ENCODE data around the gene PI4KA.
"Not testable (repeated sequence)": the region's sequence is repeated elsewhere in the genome, so short reads cannot be mapped to it uniquely, and the experiment has no call there.

PI4KA gene

DNA sequence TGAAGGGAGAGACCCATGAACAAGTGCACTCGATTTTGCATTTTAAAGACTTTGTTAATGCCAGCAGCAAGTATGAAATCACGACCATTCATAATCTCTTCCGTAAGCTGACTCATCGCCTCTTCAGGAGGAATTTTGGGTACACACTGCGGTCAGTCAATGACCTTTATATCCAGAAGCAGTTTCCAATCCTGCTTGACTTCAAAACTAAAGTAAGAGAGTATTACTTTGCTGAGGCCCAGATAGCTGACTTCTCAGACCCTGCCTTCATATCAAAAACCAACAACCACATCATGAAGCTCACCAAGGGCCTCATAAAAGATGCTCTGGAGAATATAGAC, 78.8 kb downstream of the PI4KA start:
- Histone ChIP-seq H3K9ac (ENCODE audit: low read length) (no peak overlapping the region), H3K36me3 (ENCODE audit: control insufficient read depth, insufficient read depth, low read length) (peaks cover 5% of the 10 kb centered on the region), H3K4me3 (ENCODE audit: low read length) (no peak overlapping the region), H3K27ac (ENCODE audit: low read depth, low read length) (no peak overlapping the region), H3K27me3 (ENCODE audit: control insufficient read depth, insufficient read depth, low read length) (no peaks in the 10 kb centered on the region), H3K4me1 (ENCODE audit: control insufficient read depth, insufficient read depth, low read length) (no peaks in the 10 kb centered on the region)

DNA sequence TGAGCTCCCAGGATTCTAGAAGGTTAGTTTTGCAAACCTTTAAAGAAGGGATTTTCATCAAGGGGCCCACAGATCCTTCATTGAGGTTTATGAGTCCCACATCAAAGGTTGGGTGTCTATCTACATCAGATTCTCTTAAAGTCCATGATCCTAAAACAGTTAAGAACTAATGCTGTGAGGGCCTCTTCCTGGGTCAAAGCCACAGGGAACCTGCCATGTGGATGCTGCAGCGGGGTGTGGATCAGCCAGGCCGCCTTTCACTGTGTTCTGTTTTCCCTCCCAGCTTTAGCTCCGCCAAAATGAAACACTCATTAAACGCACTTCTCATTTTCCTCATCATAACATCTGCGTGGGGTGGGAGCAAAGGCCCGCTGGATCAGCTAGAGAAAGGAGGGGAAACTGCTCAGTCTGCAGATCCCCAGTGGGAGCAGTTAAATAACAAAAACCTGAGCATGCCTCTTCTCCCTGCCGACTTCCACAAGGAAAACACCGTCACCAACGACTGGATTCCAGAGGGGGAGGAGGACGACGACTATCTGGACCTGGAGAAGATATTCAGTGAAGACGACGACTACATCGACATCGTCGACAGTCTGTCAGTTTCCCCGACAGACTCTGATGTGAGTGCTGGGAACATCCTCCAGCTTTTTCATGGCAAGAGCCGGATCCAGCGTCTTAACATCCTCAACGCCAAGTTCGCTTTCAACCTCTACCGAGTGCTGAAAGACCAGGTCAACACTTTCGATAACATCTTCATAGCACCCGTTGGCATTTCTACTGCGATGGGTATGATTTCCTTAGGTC, 79.4 kb downstream of the PI4KA start:
- no peak overlapping the region for H3K27ac ChIP-seq (ENCODE audit: low read depth, low read length)
- H3K4me3 ChIP-seq (ENCODE audit: low read length), result no peak overlapping the region

DNA sequence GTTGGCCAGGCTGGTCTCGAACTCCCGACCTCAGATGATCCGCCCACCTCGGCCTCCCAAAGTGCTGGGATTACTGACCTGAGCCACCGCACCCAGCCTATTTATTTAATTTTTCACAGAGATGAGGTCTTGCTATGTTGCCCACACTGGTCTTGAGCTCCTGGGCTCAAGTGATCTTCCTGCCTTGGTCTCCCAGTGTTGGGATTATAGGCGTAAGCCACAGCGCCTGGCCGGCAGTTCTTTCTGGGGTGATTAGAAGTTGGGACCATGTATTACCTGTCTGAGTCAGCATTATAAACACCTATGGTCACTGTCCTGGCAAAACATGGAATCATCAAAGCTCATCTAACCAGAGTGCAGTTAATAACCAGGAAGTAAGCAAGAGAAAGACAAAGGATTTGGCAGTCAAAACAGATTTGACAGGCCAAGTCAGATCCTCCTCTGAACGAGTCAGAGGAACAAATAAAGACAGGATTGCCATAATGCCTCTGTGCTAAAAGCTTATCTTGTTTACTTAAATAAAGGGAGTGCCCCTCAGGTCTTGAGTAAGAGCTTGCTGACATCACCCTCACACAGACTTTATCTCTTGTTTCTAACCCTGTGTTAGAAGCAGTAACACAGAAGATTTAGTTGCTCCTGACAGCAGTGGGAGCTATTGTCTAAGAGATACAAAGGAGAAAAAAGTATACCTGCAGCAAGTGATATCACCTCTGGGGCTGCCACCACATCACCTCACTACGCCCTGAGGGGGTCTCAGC, 81.0 kb downstream of the PI4KA start:
- Histone ChIP-seq H3K36me3 (ENCODE audit: control insufficient read depth, insufficient read depth, low read length) (peaks cover 5% of the 10 kb centered on the region), H3K9ac (ENCODE audit: low read length) (no peak overlapping the region), H3K27ac (ENCODE audit: low read depth, low read length) (no peak overlapping the region), H3K27me3 (ENCODE audit: control insufficient read depth, insufficient read depth, low read length) (no peaks in the 10 kb centered on the region), H3K4me1 (ENCODE audit: control insufficient read depth, insufficient read depth, low read length) (no peaks in the 10 kb centered on the region), H3K4me3 (ENCODE audit: low read length) (no peak overlapping the region)

More for the DNA sequence above, 79.4 kb downstream of the PI4KA start:
- peaks cover 5% of the 10 kb centered on the region for H3K36me3 ChIP-seq (ENCODE audit: control insufficient read depth, insufficient read depth, low read length)
- H3K4me1 ChIP-seq (ENCODE audit: control insufficient read depth, insufficient read depth, low read length), result no peaks in the 10 kb centered on the region
- no peaks in the 10 kb centered on the region for H3K27me3 ChIP-seq (ENCODE audit: control insufficient read depth, insufficient read depth, low read length)
- no peak overlapping the region for H3K9ac ChIP-seq (ENCODE audit: low read length)

DNA sequence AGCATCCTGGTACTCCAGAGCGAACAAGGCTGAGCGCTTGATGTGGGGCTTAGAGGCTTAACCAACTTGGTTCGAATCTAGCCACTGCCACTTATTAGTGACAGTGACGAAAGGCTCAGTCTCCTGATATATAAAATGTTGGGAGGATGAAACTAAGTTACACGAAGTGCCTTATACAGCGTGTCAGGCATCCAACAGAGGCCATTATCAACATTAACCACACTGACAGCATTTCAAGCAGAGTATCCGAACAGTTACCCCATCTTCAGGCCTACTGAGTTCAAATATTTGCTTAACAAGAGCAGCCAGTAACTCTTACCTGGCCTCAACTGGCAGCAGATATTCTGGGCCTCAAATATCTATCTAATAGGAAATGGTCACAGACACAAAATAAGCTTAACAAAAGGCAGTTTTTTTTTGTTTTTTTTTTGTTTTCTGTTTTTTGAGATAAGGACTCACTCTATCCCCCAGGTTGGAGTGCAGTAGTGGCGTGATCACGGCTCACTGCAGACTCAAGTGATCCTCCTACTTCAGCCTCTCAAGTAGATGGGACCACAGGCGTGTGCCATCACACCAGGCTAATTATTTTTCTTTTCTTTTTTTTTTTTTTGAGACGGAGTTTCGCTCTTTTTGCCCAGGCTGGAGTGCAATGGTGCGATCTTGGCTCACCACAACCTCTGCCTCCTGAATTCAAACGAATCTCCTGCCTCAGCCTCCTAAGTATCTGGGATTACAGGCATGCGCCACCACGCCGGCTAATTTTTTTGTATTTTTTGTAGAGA, 81.8 kb downstream of the PI4KA start:
- H3K4me3 ChIP-seq (ENCODE audit: low read length), result no peak overlapping the region
- no peaks in the 10 kb centered on the region for H3K4me1 ChIP-seq (ENCODE audit: control insufficient read depth, insufficient read depth, low read length)
- H3K36me3 ChIP-seq (ENCODE audit: control insufficient read depth, insufficient read depth, low read length), result peaks cover 2% of the 10 kb centered on the region
- H3K27ac ChIP-seq (ENCODE audit: low read depth, low read length), result no peak overlapping the region
- no peak overlapping the region for H3K9ac ChIP-seq (ENCODE audit: low read length)
- H3K27me3 ChIP-seq (ENCODE audit: control insufficient read depth, insufficient read depth, low read length), result no peaks in the 10 kb centered on the region

DNA sequence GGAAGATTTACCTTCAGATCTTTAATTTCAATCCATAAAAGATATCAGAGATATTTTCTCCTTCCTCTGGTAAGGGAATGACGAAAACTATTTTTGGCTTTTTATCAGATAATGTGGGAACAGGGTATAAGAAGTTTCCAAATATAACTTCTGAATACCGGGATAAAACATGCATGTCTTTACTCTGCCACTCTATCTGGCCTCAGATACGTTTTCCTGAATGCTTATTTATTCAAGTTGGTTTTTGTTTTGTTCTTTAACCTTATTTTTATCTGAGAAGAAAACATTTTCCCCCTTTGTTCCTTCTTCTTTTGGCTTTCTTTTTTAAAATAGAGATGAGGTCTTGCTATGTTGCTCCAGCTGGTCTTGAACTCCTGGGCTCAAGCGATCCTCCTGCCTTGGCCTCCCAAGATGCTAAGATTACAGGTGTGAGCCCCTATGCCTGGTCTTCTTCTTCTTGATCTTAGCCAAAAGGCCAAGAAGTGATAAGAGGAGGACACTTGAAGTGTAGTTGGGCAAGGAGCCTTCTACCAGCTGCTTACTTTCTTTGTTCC, 83.2 kb downstream of the PI4KA start:
- peaks cover 2% of the 10 kb centered on the region for H3K36me3 ChIP-seq (ENCODE audit: control insufficient read depth, insufficient read depth, low read length)
- no peaks in the 10 kb centered on the region for H3K27me3 ChIP-seq (ENCODE audit: control insufficient read depth, insufficient read depth, low read length)
- no peaks in the 10 kb centered on the region for H3K4me1 ChIP-seq (ENCODE audit: control insufficient read depth, insufficient read depth, low read length)
- no peak overlapping the region for H3K9ac ChIP-seq (ENCODE audit: low read length)
- H3K4me3 ChIP-seq (ENCODE audit: low read length), result no peak overlapping the region
- no peak overlapping the region for H3K27ac ChIP-seq (ENCODE audit: low read depth, low read length)

DNA sequence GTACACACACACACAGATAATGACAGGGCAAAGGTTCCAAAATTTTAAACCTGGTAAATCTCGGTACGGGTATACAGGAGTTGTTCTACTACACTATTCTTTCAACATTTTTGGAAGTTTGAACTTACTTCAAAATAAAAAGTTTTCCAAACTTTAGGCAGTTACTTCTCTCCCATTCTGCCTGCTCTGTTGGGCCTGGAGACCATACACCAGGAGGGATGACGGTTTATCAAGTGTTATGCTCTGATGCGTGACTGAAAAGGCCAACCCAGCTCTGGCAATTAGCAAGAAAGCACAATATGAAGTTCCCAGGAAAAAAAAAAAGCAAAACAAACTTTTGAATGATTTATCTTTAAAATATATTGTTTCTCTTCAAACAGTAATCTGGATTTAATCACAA, 83.7 kb downstream of the PI4KA start:
- Histone ChIP-seq H3K27ac (ENCODE audit: low read depth, low read length) (no peak overlapping the region), H3K27me3 (ENCODE audit: control insufficient read depth, insufficient read depth, low read length) (no peaks in the 10 kb centered on the region), H3K4me3 (ENCODE audit: low read length) (no peak overlapping the region), H3K36me3 (ENCODE audit: control insufficient read depth, insufficient read depth, low read length) (peaks cover 2% of the 10 kb centered on the region), H3K9ac (ENCODE audit: low read length) (no peak overlapping the region), H3K4me1 (ENCODE audit: control insufficient read depth, insufficient read depth, low read length) (no peaks in the 10 kb centered on the region)

DNA sequence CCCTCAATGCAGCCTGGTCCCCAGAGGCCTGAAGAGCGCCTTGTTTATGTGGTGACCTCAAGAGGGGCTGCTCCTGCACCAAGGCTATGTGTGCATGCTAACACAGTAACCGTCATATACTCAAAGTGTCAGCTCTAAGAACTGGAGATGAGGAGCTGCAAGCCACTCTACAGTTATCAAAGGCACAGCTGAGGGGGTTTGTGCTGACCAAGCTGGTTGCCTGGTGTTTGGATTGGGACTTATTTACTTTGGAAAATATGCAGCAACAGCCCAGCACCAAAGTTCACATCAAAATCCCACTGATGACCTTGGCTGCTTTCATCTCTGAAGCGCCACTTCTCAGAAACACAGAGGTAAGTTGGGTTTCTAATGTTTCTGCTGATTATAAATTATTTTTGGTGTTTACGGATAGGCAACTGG, 84.8 kb downstream of the PI4KA start, which contains the start of gene SERPIND1:
Gene SERPIND1 (plus strand): TSS at position 321 of the 420 bp plus-strand sequence. CDS start 5,200 bp downstream, outside the sequence.
- Histone ChIP-seq H3K27me3 (ENCODE audit: control insufficient read depth, insufficient read depth, low read length) (no peaks in the 10 kb centered on the region), H3K4me1 (ENCODE audit: control insufficient read depth, insufficient read depth, low read length) (no peaks in the 10 kb centered on the region), H3K36me3 (ENCODE audit: control insufficient read depth, insufficient read depth, low read length) (no peaks in the 10 kb centered on the region), H3K27ac (ENCODE audit: low read depth, low read length) (no peak within 1 kb of the TSS), H3K9ac (ENCODE audit: low read length) (no peak within 1 kb of the TSS), H3K4me3 (ENCODE audit: low read length) (no peak within 1 kb of the TSS)

DNA sequence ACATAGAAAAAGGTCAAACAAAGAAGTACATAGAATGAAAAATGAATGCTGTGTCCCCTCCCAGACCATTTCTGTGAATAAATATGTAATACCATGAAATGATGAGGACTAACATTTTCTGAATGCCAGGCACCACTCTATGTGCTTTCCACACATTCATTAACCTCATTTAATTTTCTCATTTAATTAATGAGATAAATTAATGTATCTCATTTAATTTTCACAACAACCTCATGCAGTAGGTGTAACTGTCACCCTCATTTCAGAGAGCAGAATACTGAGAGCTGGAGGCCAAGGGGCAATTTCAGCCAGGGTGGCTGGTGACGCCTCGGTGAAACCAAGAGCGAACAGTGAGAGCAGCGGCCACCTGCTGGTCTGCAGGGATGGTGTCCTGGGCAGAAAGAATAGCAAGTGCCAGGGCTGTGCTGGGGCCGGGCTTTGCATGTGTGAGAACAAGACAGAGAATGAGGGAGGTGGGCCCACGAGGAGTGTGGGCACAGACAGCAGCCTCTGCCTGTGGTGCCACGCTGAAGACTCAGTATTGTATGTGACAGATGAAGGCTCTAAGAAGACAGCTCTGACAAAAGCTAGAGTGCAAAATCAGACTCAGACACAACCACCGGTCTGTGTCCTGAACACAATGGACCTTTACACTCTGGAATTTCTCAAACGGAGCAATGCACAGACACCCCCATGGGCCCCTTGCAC, 86.5 kb downstream of the PI4KA start:
- Histone ChIP-seq H3K4me3 (ENCODE audit: low read length) (no peak overlapping the region), H3K36me3 (ENCODE audit: control insufficient read depth, insufficient read depth, low read length) (no peaks in the 10 kb centered on the region), H3K27ac (ENCODE audit: low read depth, low read length) (no peak overlapping the region), H3K4me1 (ENCODE audit: control insufficient read depth, insufficient read depth, low read length) (no peaks in the 10 kb centered on the region), H3K27me3 (ENCODE audit: control insufficient read depth, insufficient read depth, low read length) (no peaks in the 10 kb centered on the region), H3K9ac (ENCODE audit: low read length) (no peak overlapping the region)

DNA sequence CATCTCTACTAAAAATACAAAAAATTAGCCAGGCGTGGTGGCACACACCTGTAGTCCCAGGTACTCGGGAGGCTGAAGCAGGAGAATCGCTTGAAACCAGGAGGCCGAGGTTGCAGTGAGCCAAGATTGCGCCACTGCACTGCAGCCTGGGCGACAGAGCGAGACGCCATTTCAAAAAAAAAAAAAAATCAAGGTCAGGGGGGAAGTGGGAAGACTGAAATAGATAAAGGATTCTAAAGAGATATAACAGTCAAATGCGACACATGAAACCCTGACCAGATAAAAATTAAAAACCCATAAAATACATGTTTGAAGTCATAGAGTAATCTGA, 89.2 kb downstream of the PI4KA start:
- not testable (repeated sequence) for H3K9ac ChIP-seq (ENCODE audit: low read length); H3K4me1 ChIP-seq (ENCODE audit: control insufficient read depth, insufficient read depth, low read length); H3K27me3 ChIP-seq (ENCODE audit: control insufficient read depth, insufficient read depth, low read length); H3K36me3 ChIP-seq (ENCODE audit: control insufficient read depth, insufficient read depth, low read length); H3K4me3 ChIP-seq (ENCODE audit: low read length); H3K27ac ChIP-seq (ENCODE audit: low read depth, low read length)

DNA sequence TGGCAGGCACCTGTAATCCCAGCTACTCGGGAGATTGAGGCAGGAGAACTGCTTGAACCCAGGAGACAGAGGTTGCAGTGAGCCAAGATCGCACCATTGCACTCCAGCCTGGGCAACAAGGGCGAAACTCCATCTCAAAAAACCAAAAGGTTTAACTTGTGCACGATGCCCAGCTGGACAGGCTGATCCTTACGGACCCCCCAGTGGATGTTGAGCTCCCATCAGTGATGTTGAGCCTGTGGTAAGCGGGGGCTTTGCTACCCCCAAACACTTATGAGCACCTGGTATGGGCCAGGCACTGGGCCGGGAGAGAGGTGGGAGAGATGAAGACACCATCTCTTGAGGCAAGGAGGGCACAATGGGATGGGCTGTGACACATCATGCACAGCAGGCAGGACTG, 92.1 kb downstream of the PI4KA start:
- no peaks in the 10 kb centered on the region for H3K27me3 ChIP-seq (ENCODE audit: control insufficient read depth, insufficient read depth, low read length)
- peaks cover 23% of the 10 kb centered on the region for H3K36me3 ChIP-seq (ENCODE audit: control insufficient read depth, insufficient read depth, low read length)
- H3K9ac ChIP-seq (ENCODE audit: low read length), result no peak overlapping the region
- no peak overlapping the region for H3K27ac ChIP-seq (ENCODE audit: low read depth, low read length)
- no peaks in the 10 kb centered on the region for H3K4me1 ChIP-seq (ENCODE audit: control insufficient read depth, insufficient read depth, low read length)
- H3K4me3 ChIP-seq (ENCODE audit: low read length), result no peak overlapping the region

DNA sequence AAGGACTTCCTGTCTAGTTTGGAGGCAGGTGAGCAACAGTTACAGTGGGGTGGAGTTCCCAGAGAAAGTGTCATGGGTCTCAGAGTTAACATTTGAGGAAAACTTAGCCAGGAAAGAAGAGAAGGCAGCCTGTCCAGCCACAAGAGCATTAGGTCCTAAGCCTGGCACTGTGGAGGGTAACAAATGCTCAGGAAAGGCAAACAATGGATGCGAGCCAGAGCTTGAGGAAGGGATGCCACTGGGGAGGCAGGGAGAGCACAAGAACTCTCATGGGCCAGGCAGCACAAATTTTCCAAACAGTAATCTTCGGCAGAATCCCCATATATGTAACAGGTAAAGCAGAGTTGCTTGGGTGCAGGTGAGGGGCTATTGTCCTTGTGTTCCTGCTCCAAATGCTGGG, 92.7 kb downstream of the PI4KA start:
- Histone ChIP-seq H3K4me1 (ENCODE audit: control insufficient read depth, insufficient read depth, low read length) (no peaks in the 10 kb centered on the region), H3K36me3 (ENCODE audit: control insufficient read depth, insufficient read depth, low read length) (peaks cover 25% of the 10 kb centered on the region), H3K27ac (ENCODE audit: low read depth, low read length) (no peak overlapping the region), H3K9ac (ENCODE audit: low read length) (no peak overlapping the region), H3K4me3 (ENCODE audit: low read length) (no peak overlapping the region), H3K27me3 (ENCODE audit: control insufficient read depth, insufficient read depth, low read length) (no peaks in the 10 kb centered on the region)

DNA sequence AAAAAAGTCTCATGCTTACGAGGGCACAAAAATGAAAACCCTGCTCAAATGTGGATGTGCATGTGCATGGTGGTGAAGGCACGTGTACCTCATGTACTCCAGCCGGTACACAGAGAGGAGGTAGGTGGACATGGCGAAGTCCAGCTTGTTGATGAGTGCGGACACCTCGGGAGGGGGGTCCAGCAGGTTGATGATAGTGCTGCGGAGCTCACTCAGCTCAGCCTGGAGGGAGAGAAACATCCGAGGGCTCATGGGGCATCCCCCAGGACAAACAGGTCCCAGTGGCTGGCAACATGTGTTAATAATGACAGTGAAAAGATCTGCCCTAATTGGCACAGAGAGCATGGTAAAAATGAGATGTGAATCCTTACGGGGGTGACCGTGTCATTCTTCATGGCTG, 93.9 kb downstream of the PI4KA start:
- Histone ChIP-seq H3K4me1 (ENCODE audit: control insufficient read depth, insufficient read depth, low read length) (no peaks in the 10 kb centered on the region), H3K36me3 (ENCODE audit: control insufficient read depth, insufficient read depth, low read length) (peaks cover 27% of the 10 kb centered on the region), H3K4me3 (ENCODE audit: low read length) (no peak overlapping the region)

More for the DNA sequence above, 93.9 kb downstream of the PI4KA start:
- no peaks in the 10 kb centered on the region for H3K27me3 ChIP-seq (ENCODE audit: control insufficient read depth, insufficient read depth, low read length)
- H3K27ac ChIP-seq (ENCODE audit: low read depth, low read length), result no peak overlapping the region
- H3K9ac ChIP-seq (ENCODE audit: low read length), result no peak overlapping the region

Data from rectal smooth muscle tissue (tissue), 1 donor.